ENCODE results near the gene PRODH.

The PRODH gene

GRCh38 chr22:18935889-18936529, at the start of gene PRODH:
PRODH (minus strand) TSS chr22:18936293; CDS start chr22:18936287, 6 bp downstream.
- DNase-seq: no peak
- Histone ChIP-seq H3K36me3 (no peaks in the 10 kb centered on the region), H3K27me3 (no peaks in the 10 kb centered on the region), H3K4me3 (no peak within 1 kb of the TSS), H3K4me1 (no peaks in the 10 kb centered on the region), H3K27ac (no peak within 1 kb of the TSS), H3K9me3 (no peaks in the 10 kb centered on the region)
- no peak for TF ChIP-seq CTCF (IDR thresholded peaks at IDR 0.05)
- intact Hi-C loops (cut with DNase I; ENCODE audit: low total_unique reads): no loop called here

GRCh38 chr22:18985780-18986179, 49.7 kb upstream of the PRODH start:
- Histone ChIP-seq H3K27ac (no peak overlapping the region), H3K4me1 (no peaks in the 10 kb centered on the region), H3K4me3 (no peak overlapping the region), H3K27me3 (peaks cover 0 to 10% of the 10 kb centered on the region in 2 donors), H3K36me3 (no peaks in the 10 kb centered on the region), H3K9me3 (peaks cover 0 to 3% (median under 1%) of the 10 kb centered on the region in 3 donors)
- intact Hi-C loops (cut with DNase I; ENCODE audit: low total_unique reads): no loop called here
- DNase-seq: no peak
- no peak for TF ChIP-seq CTCF (IDR thresholded peaks at IDR 0.05)

- no peak for TF ChIP-seq CTCF (IDR thresholded peaks at IDR 0.05)
- peaks cover 3 to 6% (median 4%) of the 10 kb centered on the region in 3 donors for H3K9me3 ChIP-seq
- no peaks in the 10 kb centered on the region for H3K36me3 ChIP-seq
- intact Hi-C loops (cut with DNase I; ENCODE audit: low total_unique reads): no loop called here
- no peaks in the 10 kb centered on the region for H3K27me3 ChIP-seq
- H3K4me3 ChIP-seq: no peak overlapping the region
- H3K27ac ChIP-seq: no peak overlapping the region
- no peaks in the 10 kb centered on the region for H3K4me1 ChIP-seq
- DNase-seq: no peak
These were observed 48.5 kb upstream of the PRODH start for GRCh38 chr22:18984564-18984963.

GRCh38 chr22:18983120-18983651, 47.1 kb upstream of the PRODH start:
- Histone ChIP-seq H3K27me3 (no peaks in the 10 kb centered on the region), H3K4me3 (no peak overlapping the region), H3K4me1 (no peaks in the 10 kb centered on the region), H3K36me3 (no peaks in the 10 kb centered on the region), H3K27ac (no peak overlapping the region), H3K9me3 (peaks cover 3 to 6% (median 4%) of the 10 kb centered on the region in 3 donors)
- intact Hi-C loops (cut with DNase I; ENCODE audit: low total_unique reads): no loop called here
- no peak for DNase-seq
- no peak for TF ChIP-seq CTCF (IDR thresholded peaks at IDR 0.05)

GRCh38 chr22:18980829-18981228, 44.7 kb upstream of the PRODH start:
- H3K27me3 ChIP-seq: no peaks in the 10 kb centered on the region
- TF ChIP-seq CTCF (IDR thresholded peaks at IDR 0.05): no peak
- no peak overlapping the region for H3K4me3 ChIP-seq
- H3K27ac ChIP-seq: no peak overlapping the region
- no peaks in the 10 kb centered on the region for H3K36me3 ChIP-seq
- intact Hi-C loops (cut with DNase I; ENCODE audit: low total_unique reads): no loop called here
- H3K4me1 ChIP-seq: no peaks in the 10 kb centered on the region
- DNase-seq: no peak
- H3K9me3 ChIP-seq: peaks cover 3 to 6% (median 4%) of the 10 kb centered on the region in 3 donors

Measured in tibial artery (tissue), 4 donors.